ENCODE data around the gene NF1. TPM values are rescaled to one million over a fixed set of nuclear protein-coding genes. Genes with fewer than 3 reads are reported as not detected.
"Not testable (repeated sequence)": the region's sequence is repeated elsewhere in the genome, so short reads cannot be mapped to it uniquely, and the experiment has no call there.

The NF1 gene
- polyA plus RNA-seq, 4 donors, result 32.1 to 45.4 (median 39.9) TPM

- no peak for DNase-seq (ENCODE audit: low read depth in 4 of 4, low spot score in 2 of 4)
Measured at GRCh38 chr17:31130286-31131224, 35.8 kb downstream of the NF1 start.

GRCh38 chr17:31131299-31131698, 36.5 kb downstream of the NF1 start:
- DNase-seq (ENCODE audit: low read depth in 4 of 4, low spot score in 2 of 4), result no peak

- DNase-seq (ENCODE audit: low read depth in 4 of 4, low spot score in 2 of 4), result no peak
Measured at GRCh38 chr17:31132977-31133376, 38.2 kb downstream of the NF1 start.

- DNase-seq (ENCODE audit: low read depth in 4 of 4, low spot score in 2 of 4), result no peak
Measured at GRCh38 chr17:31134576-31134975, 39.8 kb downstream of the NF1 start.

- DNase-seq (ENCODE audit: low read depth in 4 of 4, low spot score in 2 of 4), result no peak
Measured at GRCh38 chr17:31136319-31136718, 41.5 kb downstream of the NF1 start.

- DNase-seq (ENCODE audit: low read depth in 4 of 4, low spot score in 2 of 4), result no peak
Measured at GRCh38 chr17:31140111-31140510, 45.3 kb downstream of the NF1 start.

- no peak for DNase-seq (ENCODE audit: low read depth in 4 of 4, low spot score in 2 of 4)
Measured at GRCh38 chr17:31144428-31144827, 49.7 kb downstream of the NF1 start.

- no peak for DNase-seq (ENCODE audit: low read depth in 4 of 4, low spot score in 2 of 4)
Measured at GRCh38 chr17:31144836-31145235, 50.1 kb downstream of the NF1 start.

GRCh38 chr17:31147507-31148202, 52.9 kb downstream of the NF1 start:
- no peak for DNase-seq (ENCODE audit: low read depth in 4 of 4, low spot score in 2 of 4)

- DNase-seq (ENCODE audit: low read depth in 4 of 4, low spot score in 2 of 4), result no peak
Measured at GRCh38 chr17:31148205-31148604, 53.4 kb downstream of the NF1 start.

- no peak for DNase-seq (ENCODE audit: low read depth in 4 of 4, low spot score in 2 of 4)
Measured at GRCh38 chr17:31152271-31152670, 57.5 kb downstream of the NF1 start.

GRCh38 chr17:31155208-31155810, 60.5 kb downstream of the NF1 start:
- DNase-seq (ENCODE audit: low read depth in 4 of 4, low spot score in 2 of 4), result no peak

GRCh38 chr17:31156326-31156725, 61.5 kb downstream of the NF1 start:
- no peak for DNase-seq (ENCODE audit: low read depth in 4 of 4, low spot score in 2 of 4)

GRCh38 chr17:31156864-31157263, 62.1 kb downstream of the NF1 start:
- not testable (repeated sequence) for DNase-seq (ENCODE audit: low read depth in 4 of 4, low spot score in 2 of 4)

GRCh38 chr17:31158746-31159377, 64.1 kb downstream of the NF1 start:
- DNase-seq (ENCODE audit: low read depth in 4 of 4, low spot score in 2 of 4), result no peak

- DNase-seq (ENCODE audit: low read depth in 4 of 4, low spot score in 2 of 4), result no peak
Measured at GRCh38 chr17:31163091-31163781, 68.5 kb downstream of the NF1 start.

GRCh38 chr17:31167111-31167510, 72.3 kb downstream of the NF1 start:
- no peak for DNase-seq (ENCODE audit: low read depth in 4 of 4, low spot score in 2 of 4)

GRCh38 chr17:31171701-31172100, 76.9 kb downstream of the NF1 start:
- no peak for DNase-seq (ENCODE audit: low read depth in 4 of 4, low spot score in 2 of 4)

GRCh38 chr17:31172388-31172787, 77.6 kb downstream of the NF1 start:
- DNase-seq (ENCODE audit: low read depth in 4 of 4, low spot score in 2 of 4), result no peak

- no peak for DNase-seq (ENCODE audit: low read depth in 4 of 4, low spot score in 2 of 4)
Measured at GRCh38 chr17:31174215-31174614, 79.4 kb downstream of the NF1 start.

Measured in left renal cortex interstitium (tissue), 4 donors.